Measurements from ENCODE around the gene GXYLT1. TPM values are rescaled to one million over a fixed set of nuclear protein-coding genes. Genes with fewer than 3 reads are reported as not detected.

GXYLT1 gene
- total and polyA plus RNA-seq, 7 experiments from 2014 or later: 2.6 to 9.7 (median 7.2) TPM

- peaks cover 4 to 27% (median 12%) of the 10 kb centered on the region in 5 donors for H3K36me3 Mint-ChIP-seq
- no peak overlapping the region for H3K4me3 Mint-ChIP-seq
- DNase-seq: no peak
- Histone ChIP-seq H3K9me3 (ENCODE audit: control insufficient read depth in 2 of 3, low read length in 3 of 3) (no peaks in the 10 kb centered on the region), H3K4me3 (ENCODE audit: low read length) (no peak overlapping the region), H3K27me3 (ENCODE audit: control insufficient read depth in 2 of 2, insufficient read depth in 2 of 2, low read length in 2 of 2) (no peaks in the 10 kb centered on the region), H3K27ac (ENCODE audit: low read depth, low read length) (no peak overlapping the region), H3K36me3 (ENCODE audit: control insufficient read depth in 2 of 3, insufficient read depth in 3 of 3, low read length in 3 of 3) (no peaks in the 10 kb centered on the region), H3K4me1 (ENCODE audit: control insufficient read depth in 2 of 2, insufficient read depth in 2 of 2, low read length in 2 of 2) (no peaks in the 10 kb centered on the region)
- peaks cover 4 to 40% (median 21%) of the 10 kb centered on the region in 7 donors for H3K4me1 Mint-ChIP-seq
- ChIA-PET CTCF (no interaction called here), POLR2A (no interaction called here)
- no peak overlapping the region for H3K27ac Mint-ChIP-seq
- no peaks in the 10 kb centered on the region for H3K9me3 Mint-ChIP-seq
- no peaks in the 10 kb centered on the region for H3K27me3 Mint-ChIP-seq
- intact Hi-C loops (cut with micrococcal nuclease): no loop called here
- peak; percentile 48 for ATAC-seq
Measured at GRCh38 chr12:42186793-42187192, 42.1 kb upstream of the GXYLT1 start.

- H3K27me3 Mint-ChIP-seq: no peaks in the 10 kb centered on the region
- no peak for ATAC-seq
- CTCF ChIA-PET: no interaction called here
Measured at GRCh38 chr12:42182394-42182793, 37.7 kb upstream of the GXYLT1 start.

GRCh38 chr12:42180990-42181596 lies 36.4 kb upstream of the GXYLT1 start:
- H3K4me1 ChIP-seq (ENCODE audit: control insufficient read depth in 2 of 2, insufficient read depth in 2 of 2, low read length in 2 of 2): no peaks in the 10 kb centered on the region

More at GRCh38 chr12:42182394-42182793, 37.7 kb upstream of the GXYLT1 start:
- no peak overlapping the region for H3K4me3 ChIP-seq (ENCODE audit: low read length)
- H3K4me3 Mint-ChIP-seq: no peak overlapping the region
- peaks cover 4 to 33% (median 25%) of the 10 kb centered on the region in 7 donors for H3K4me1 Mint-ChIP-seq
- POLR2A ChIA-PET: no interaction called here
- H3K9me3 ChIP-seq (ENCODE audit: control insufficient read depth in 2 of 3, low read length in 3 of 3): no peaks in the 10 kb centered on the region
- H3K27me3 ChIP-seq (ENCODE audit: control insufficient read depth in 2 of 2, insufficient read depth in 2 of 2, low read length in 2 of 2): no peaks in the 10 kb centered on the region
- intact Hi-C loops (cut with micrococcal nuclease): no loop called here
- H3K9me3 Mint-ChIP-seq: peaks cover 0 to 3% (median 0%) of the 10 kb centered on the region in 11 donors
- H3K27ac ChIP-seq (ENCODE audit: low read depth, low read length): no peak overlapping the region
- DNase-seq: no peak
- H3K4me1 ChIP-seq (ENCODE audit: control insufficient read depth in 2 of 2, insufficient read depth in 2 of 2, low read length in 2 of 2): no peaks in the 10 kb centered on the region
- H3K36me3 ChIP-seq (ENCODE audit: control insufficient read depth in 2 of 3, insufficient read depth in 3 of 3, low read length in 3 of 3): no peaks in the 10 kb centered on the region
- peak overlapping the region in 2 of 9 donors; percentile 12 to 38 for H3K27ac Mint-ChIP-seq
- peaks cover 9 to 37% (median 18%) of the 10 kb centered on the region in 5 donors for H3K36me3 Mint-ChIP-seq

GRCh38 chr12:42178101-42178500 lies 33.4 kb upstream of the GXYLT1 start:
- H3K27me3 ChIP-seq (ENCODE audit: control insufficient read depth in 2 of 2, insufficient read depth in 2 of 2, low read length in 2 of 2): no peaks in the 10 kb centered on the region
- Mint-ChIP-seq H3K4me3 (no peak overlapping the region), H3K9me3 (peaks cover 0 to 14% (median 2%) of the 10 kb centered on the region in 11 donors), H3K27ac (no peak overlapping the region), H3K36me3 (peaks cover 14 to 44% (median 39%) of the 10 kb centered on the region in 5 donors), H3K4me1 (peaks cover 5 to 43% (median 32%) of the 10 kb centered on the region in 7 donors), H3K27me3 (no peaks in the 10 kb centered on the region)
- no peaks in the 10 kb centered on the region for H3K9me3 ChIP-seq (ENCODE audit: control insufficient read depth in 2 of 3, low read length in 3 of 3)
- no peak for ATAC-seq
- ChIA-PET POLR2A (no interaction called here), CTCF (no interaction called here)
- no peak for DNase-seq
- H3K4me3 ChIP-seq (ENCODE audit: low read length): no peak overlapping the region
- no peaks in the 10 kb centered on the region for H3K36me3 ChIP-seq (ENCODE audit: control insufficient read depth in 2 of 3, insufficient read depth in 3 of 3, low read length in 3 of 3)
- no peaks in the 10 kb centered on the region for H3K4me1 ChIP-seq (ENCODE audit: control insufficient read depth in 2 of 2, insufficient read depth in 2 of 2, low read length in 2 of 2)
- H3K27ac ChIP-seq (ENCODE audit: low read depth, low read length): no peak overlapping the region
- intact Hi-C loops (cut with micrococcal nuclease): no loop called here

More at GRCh38 chr12:42180990-42181596, 36.4 kb upstream of the GXYLT1 start:
- no peak overlapping the region for H3K4me3 ChIP-seq (ENCODE audit: low read length)
- CTCF ChIA-PET: no interaction called here
- H3K9me3 ChIP-seq (ENCODE audit: control insufficient read depth in 2 of 3, low read length in 3 of 3): no peaks in the 10 kb centered on the region
- Mint-ChIP-seq H3K27me3 (no peaks in the 10 kb centered on the region), H3K27ac (peak overlapping the region in 2 of 9 donors; percentile 45 to 57), H3K4me1 (peaks cover 4 to 43% (median 33%) of the 10 kb centered on the region in 7 donors), H3K36me3 (peaks cover 19 to 48% (median 27%) of the 10 kb centered on the region in 5 donors), H3K9me3 (peaks cover 0 to 14% (median 2%) of the 10 kb centered on the region in 11 donors), H3K4me3 (no peak overlapping the region)
- H3K27ac ChIP-seq (ENCODE audit: low read depth, low read length): no peak overlapping the region
- no peak for ATAC-seq
- intact Hi-C loops (cut with micrococcal nuclease): loop anchor here in 1 of 2 donors (2.0 kb wide), 1 partner anchor 36 kb away; the partner anchor contains the start of gene GXYLT1
- DNase-seq: no peak
- POLR2A ChIA-PET: no interaction called here
- no peaks in the 10 kb centered on the region for H3K27me3 ChIP-seq (ENCODE audit: control insufficient read depth in 2 of 2, insufficient read depth in 2 of 2, low read length in 2 of 2)
- no peaks in the 10 kb centered on the region for H3K36me3 ChIP-seq (ENCODE audit: control insufficient read depth in 2 of 3, insufficient read depth in 3 of 3, low read length in 3 of 3)

- DNase-seq (no peak), ATAC-seq (no peak)
- no peak overlapping the region for H3K27ac ChIP-seq (ENCODE audit: low read depth, low read length)
- Mint-ChIP-seq H3K4me1 (peaks cover 5 to 36% (median 30%) of the 10 kb centered on the region in 7 donors), H3K27me3 (no peaks in the 10 kb centered on the region), H3K4me3 (no peak overlapping the region), H3K27ac (no peak overlapping the region), H3K36me3 (peaks cover 14 to 53% (median 43%) of the 10 kb centered on the region in 5 donors), H3K9me3 (peaks cover 0 to 14% (median 2%) of the 10 kb centered on the region in 11 donors)
- H3K4me1 ChIP-seq (ENCODE audit: control insufficient read depth in 2 of 2, insufficient read depth in 2 of 2, low read length in 2 of 2): no peaks in the 10 kb centered on the region
- no peak overlapping the region for H3K4me3 ChIP-seq (ENCODE audit: low read length)
- no peaks in the 10 kb centered on the region for H3K9me3 ChIP-seq (ENCODE audit: control insufficient read depth in 2 of 3, low read length in 3 of 3)
- CTCF ChIA-PET: no interaction called here
- peaks cover 0 to 5% (median 0%) of the 10 kb centered on the region in 3 experiments for H3K36me3 ChIP-seq (ENCODE audit: control insufficient read depth in 2 of 3, insufficient read depth in 3 of 3, low read length in 3 of 3)
- intact Hi-C loops (cut with micrococcal nuclease): no loop called here
- H3K27me3 ChIP-seq (ENCODE audit: control insufficient read depth in 2 of 2, insufficient read depth in 2 of 2, low read length in 2 of 2): no peaks in the 10 kb centered on the region
- POLR2A ChIA-PET: no interaction called here
Measured at GRCh38 chr12:42174978-42175377, 30.3 kb upstream of the GXYLT1 start.

- intact Hi-C loops (cut with micrococcal nuclease): no loop called here
- ATAC-seq: no peak
- POLR2A ChIA-PET: interaction anchor here (0.7 kb wide), 1 partner anchor 168 kb away, joined by 4 read pairs; no protein-coding TSS in a partner anchor
- Mint-ChIP-seq H3K27me3 (no peaks in the 10 kb centered on the region), H3K27ac (peak overlapping the region in 3 of 9 donors; percentile 9 to 53 (median 46)), H3K4me3 (no peak overlapping the region), H3K36me3 (peaks cover 14 to 55% (median 44%) of the 10 kb centered on the region in 5 donors), H3K9me3 (peaks cover 0 to 14% (median 2%) of the 10 kb centered on the region in 11 donors), H3K4me1 (peaks cover 5 to 39% (median 31%) of the 10 kb centered on the region in 7 donors)
- Histone ChIP-seq H3K27me3 (ENCODE audit: control insufficient read depth in 2 of 2, insufficient read depth in 2 of 2, low read length in 2 of 2) (no peaks in the 10 kb centered on the region), H3K9me3 (ENCODE audit: control insufficient read depth in 2 of 3, low read length in 3 of 3) (no peaks in the 10 kb centered on the region), H3K27ac (ENCODE audit: low read depth, low read length) (no peak overlapping the region), H3K36me3 (ENCODE audit: control insufficient read depth in 2 of 3, insufficient read depth in 3 of 3, low read length in 3 of 3) (peaks cover 0 to 5% (median 0%) of the 10 kb centered on the region in 3 experiments), H3K4me3 (ENCODE audit: low read length) (no peak overlapping the region), H3K4me1 (ENCODE audit: control insufficient read depth in 2 of 2, insufficient read depth in 2 of 2, low read length in 2 of 2) (no peaks in the 10 kb centered on the region)
- DNase-seq: no peak
- CTCF ChIA-PET: no interaction called here
Measured at GRCh38 chr12:42173961-42174521, 29.4 kb upstream of the GXYLT1 start.

Measured in naive thymus-derived CD4-positive, alpha-beta T cell (primary cell).